Parathyroid adenoma (tissue), 2 donors: ENCODE measurements around the gene HOXB3.

Experiments used
- H2AFZ ChIP-seq: fragments of 300-600 bp; sonication (generic); one replicate; pipeline ENCODE4 v1.7.0; 2017; ENCODE audit warnings: antibody characterized with exemption, mild to moderate bottlenecking
- H3K27ac ChIP-seq: fragments of 300-600 bp; sonication (generic); one replicate; pipeline ENCODE4 v1.7.0; 2017
- H3K27me3 ChIP-seq: fragments of 300-600 bp; sonication (generic); one replicate; pipeline ENCODE4 v1.7.0; 2017; ENCODE audit warnings: low read length; ENCODE audit not compliant: control insufficient read depth, insufficient read depth
- H3K36me3 ChIP-seq: fragments of 300-600 bp; sonication (generic); one replicate; pipeline ENCODE4 v1.7.0; 2017; ENCODE audit warnings: low read length; ENCODE audit not compliant: control insufficient read depth, insufficient read depth
- H3K4me1 ChIP-seq: fragments of 300-600 bp; sonication (generic); one replicate; pipeline ENCODE4 v1.7.0; 2017; ENCODE audit warnings: control low read depth
- H3K4me2 ChIP-seq: fragments of 300-600 bp; sonication (generic); one replicate; pipeline ENCODE4 v1.7.0; 2017; ENCODE audit warnings: low read length
- H3K4me3 ChIP-seq: fragments of 300-600 bp; sonication (generic); one replicate; pipeline ENCODE4 v1.7.0; 2017; ENCODE audit warnings: low read depth, low read length
- H3K79me2 ChIP-seq: fragments of 300-600 bp; sonication (generic); one replicate; pipeline ENCODE4 v1.7.0; 2017; ENCODE audit warnings: control low read depth
- H3K9ac ChIP-seq: fragments of 300-600 bp; sonication (generic); one replicate; pipeline ENCODE4 v1.7.0; 2017; ENCODE audit warnings: mild to moderate bottlenecking
- H3K9me3 ChIP-seq: fragments of 300-600 bp; sonication (generic); one replicate; pipeline ENCODE4 v1.7.0; 2017; ENCODE audit warnings: low read length; ENCODE audit not compliant: control insufficient read depth
- TF ChIP-seq, protein P1 (sequence below): fragments of 300-600 bp; sonication (generic); IDR thresholded peaks from one replicate; pipeline ENCODE4 v1.7.0; 2017; ENCODE audit warnings: antibody characterized with exemption, mild to moderate bottlenecking
- donor health status: primary hyperparathyroidism.

Gene HOXB3

DNA sequence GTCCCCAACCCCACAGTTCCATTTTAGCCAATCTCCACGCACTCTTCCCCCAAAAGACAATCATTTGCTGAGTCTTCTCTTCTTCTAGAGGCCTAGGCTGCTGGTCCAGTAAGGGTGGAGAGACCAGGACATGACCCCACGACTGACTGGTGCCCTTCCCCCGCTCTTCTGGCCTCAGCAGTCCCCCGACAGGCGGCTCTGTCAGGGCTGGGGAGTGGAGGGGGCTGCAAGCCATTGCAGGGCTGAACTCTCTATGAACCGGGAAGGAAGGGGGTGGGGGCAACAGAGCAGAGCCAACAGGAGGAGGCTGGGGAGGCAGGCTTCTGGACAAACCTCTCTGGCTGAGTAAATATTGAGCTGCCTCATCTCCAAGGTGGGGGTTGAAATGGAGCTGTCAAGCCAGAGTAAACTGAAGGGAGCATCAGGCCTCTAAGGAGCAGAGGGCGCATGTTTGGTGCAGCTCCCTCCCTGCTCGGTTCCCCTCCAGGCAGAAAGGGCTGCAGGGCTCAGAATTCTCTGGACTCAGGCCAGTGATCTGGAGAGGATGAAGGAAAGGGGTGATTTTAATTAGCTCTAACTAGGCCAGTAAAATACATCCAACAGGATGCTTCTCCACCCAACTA lies 67.9 kb downstream of the HOXB3 start:
- H3K36me3 ChIP-seq: no peaks in the 10 kb centered on the region
- no peak overlapping the region for H3K9ac ChIP-seq
- TF ChIP-seq, protein P1, sequence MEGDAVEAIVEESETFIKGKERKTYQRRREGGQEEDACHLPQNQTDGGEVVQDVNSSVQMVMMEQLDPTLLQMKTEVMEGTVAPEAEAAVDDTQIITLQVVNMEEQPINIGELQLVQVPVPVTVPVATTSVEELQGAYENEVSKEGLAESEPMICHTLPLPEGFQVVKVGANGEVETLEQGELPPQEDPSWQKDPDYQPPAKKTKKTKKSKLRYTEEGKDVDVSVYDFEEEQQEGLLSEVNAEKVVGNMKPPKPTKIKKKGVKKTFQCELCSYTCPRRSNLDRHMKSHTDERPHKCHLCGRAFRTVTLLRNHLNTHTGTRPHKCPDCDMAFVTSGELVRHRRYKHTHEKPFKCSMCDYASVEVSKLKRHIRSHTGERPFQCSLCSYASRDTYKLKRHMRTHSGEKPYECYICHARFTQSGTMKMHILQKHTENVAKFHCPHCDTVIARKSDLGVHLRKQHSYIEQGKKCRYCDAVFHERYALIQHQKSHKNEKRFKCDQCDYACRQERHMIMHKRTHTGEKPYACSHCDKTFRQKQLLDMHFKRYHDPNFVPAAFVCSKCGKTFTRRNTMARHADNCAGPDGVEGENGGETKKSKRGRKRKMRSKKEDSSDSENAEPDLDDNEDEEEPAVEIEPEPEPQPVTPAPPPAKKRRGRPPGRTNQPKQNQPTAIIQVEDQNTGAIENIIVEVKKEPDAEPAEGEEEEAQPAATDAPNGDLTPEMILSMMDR: no peak
- no peaks in the 10 kb centered on the region for H3K79me2 ChIP-seq
- no peak overlapping the region for H3K27ac ChIP-seq
- H3K27me3 ChIP-seq: no peaks in the 10 kb centered on the region
- H3K4me3 ChIP-seq: no peak overlapping the region
- H2AFZ ChIP-seq: no peak overlapping the region
- H3K4me2 ChIP-seq: no peak overlapping the region
- H3K9me3 ChIP-seq: no peaks in the 10 kb centered on the region
- no peaks in the 10 kb centered on the region for H3K4me1 ChIP-seq

DNA sequence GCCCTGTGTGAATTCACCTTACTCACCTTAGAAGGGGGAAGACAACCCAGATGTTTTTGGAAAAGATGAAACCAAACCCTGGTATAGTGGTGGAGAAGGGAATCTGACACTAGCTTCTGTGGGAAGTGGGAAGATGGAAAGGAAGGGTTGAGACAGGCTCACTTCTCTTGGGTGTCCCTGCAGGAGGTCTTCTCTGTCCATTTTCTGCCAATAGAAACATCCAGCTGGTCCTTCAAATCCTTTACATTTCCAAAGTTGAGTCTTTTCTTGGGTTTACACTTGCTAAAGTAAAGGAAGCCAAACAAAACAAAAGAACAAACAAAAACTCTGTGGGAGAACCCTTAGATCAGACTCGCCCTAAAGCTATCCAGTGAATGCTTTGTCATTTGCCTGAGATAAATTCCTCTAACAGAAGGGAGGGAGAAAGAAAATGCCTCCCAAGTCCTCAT lies 69.4 kb downstream of the HOXB3 start:
- Histone ChIP-seq H3K79me2 (no peaks in the 10 kb centered on the region), H3K4me3 (no peak overlapping the region), H3K36me3 (no peaks in the 10 kb centered on the region), H3K4me1 (no peaks in the 10 kb centered on the region), H3K27me3 (no peaks in the 10 kb centered on the region), H3K4me2 (no peak overlapping the region), H3K9me3 (no peaks in the 10 kb centered on the region), H2AFZ (no peak overlapping the region), H3K27ac (no peak overlapping the region), H3K9ac (no peak overlapping the region)
- TF ChIP-seq, protein P1: no peak

DNA sequence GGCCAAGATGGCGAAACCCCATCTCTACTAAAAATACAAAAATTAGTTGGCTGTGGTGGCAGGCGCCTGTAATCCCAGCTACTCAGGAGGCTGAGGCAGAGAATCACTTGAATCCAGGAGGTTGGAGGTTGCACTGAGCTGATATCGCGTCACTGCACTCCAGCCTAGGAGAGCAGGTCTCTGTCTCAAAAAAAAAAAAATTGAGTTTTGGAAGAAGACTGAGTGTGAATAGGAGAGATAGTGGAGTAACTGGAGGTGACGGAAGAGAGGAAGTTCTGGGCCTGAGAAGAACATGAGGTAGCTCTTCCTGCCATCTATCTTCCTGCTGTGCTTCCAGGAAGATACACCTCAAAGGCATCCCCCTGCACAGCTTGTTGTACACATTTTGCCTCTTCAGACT lies 70.6 kb downstream of the HOXB3 start:
- no peaks in the 10 kb centered on the region for H3K9me3 ChIP-seq
- H3K27me3 ChIP-seq: no peaks in the 10 kb centered on the region
- no peak overlapping the region for H3K27ac ChIP-seq
- TF ChIP-seq, protein P1: no peak
- H2AFZ ChIP-seq: no peak overlapping the region
- no peak overlapping the region for H3K4me3 ChIP-seq
- H3K4me2 ChIP-seq: no peak overlapping the region
- H3K4me1 ChIP-seq: no peaks in the 10 kb centered on the region
- no peaks in the 10 kb centered on the region for H3K79me2 ChIP-seq
- H3K9ac ChIP-seq: no peak overlapping the region
- H3K36me3 ChIP-seq: no peaks in the 10 kb centered on the region

DNA sequence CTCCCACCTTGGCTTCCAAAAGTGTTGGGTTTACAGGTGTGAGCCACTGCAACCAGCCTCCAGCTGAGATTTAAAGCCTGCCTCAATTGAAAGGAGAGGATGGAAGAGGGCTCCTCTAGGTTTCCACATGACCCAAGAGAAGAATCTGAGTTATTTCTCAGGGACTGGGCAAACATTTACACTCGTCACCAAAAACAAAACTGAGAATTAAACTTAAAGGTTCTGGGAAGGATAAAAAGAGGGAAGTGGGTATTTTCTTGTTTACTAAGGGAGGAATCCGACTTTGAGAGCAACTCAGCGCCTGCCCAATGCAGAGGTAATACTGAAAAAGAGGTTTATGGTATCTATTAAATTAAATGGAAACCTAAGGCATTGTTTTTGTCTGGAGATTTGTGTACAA lies 72.6 kb downstream of the HOXB3 start:
- H3K4me3 ChIP-seq: no peak overlapping the region
- TF ChIP-seq, protein P1: no peak
- no peaks in the 10 kb centered on the region for H3K4me1 ChIP-seq
- no peaks in the 10 kb centered on the region for H3K79me2 ChIP-seq
- H3K27me3 ChIP-seq: no peaks in the 10 kb centered on the region
- no peaks in the 10 kb centered on the region for H3K36me3 ChIP-seq
- H3K9me3 ChIP-seq: no peaks in the 10 kb centered on the region
- no peak overlapping the region for H3K4me2 ChIP-seq
- no peak overlapping the region for H3K9ac ChIP-seq
- H2AFZ ChIP-seq: no peak overlapping the region
- H3K27ac ChIP-seq: no peak overlapping the region
